ENCODE results near the gene THYN1.

THYN1 gene

DNA sequence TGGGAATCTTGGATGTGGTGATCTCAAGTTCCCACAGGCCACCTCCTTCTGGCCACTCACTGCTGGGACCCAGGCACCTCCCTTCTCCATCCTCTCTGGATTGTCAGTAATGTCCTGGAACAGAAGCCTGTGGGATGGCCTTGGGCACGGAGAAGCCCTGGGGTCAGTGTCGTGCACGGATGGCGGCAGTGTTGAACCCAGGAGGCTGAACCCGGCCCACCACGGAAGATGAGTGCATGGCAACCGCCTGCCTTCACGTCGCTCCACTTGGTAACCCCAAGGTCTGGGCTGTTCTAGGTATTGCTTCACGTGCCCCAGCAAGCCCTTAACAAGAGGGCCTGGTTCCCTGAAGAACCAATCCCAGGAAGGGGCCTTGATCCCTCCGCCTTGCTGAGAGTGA is 7.1 kb downstream of the THYN1 start:
- Histone ChIP-seq H3K9ac (ENCODE audit: low read length) (no peak overlapping the region), H3K4me2 (ENCODE audit: low read depth, low read length) (no peak overlapping the region), H3K79me2 (ENCODE audit: low read length) (no peaks in the 10 kb centered on the region), H3K9me2 (replicated peaks; ENCODE audit: insufficient read depth, low read length) (no peaks in the 10 kb centered on the region), H3K27me3 (replicated peaks; ENCODE audit: insufficient read depth, low read length) (no peaks in the 10 kb centered on the region), H3K27ac (ENCODE audit: low read length) (no peak overlapping the region), H3K4me1 (ENCODE audit: low read length) (peaks cover 21% of the 10 kb centered on the region), H3K4me3 (ENCODE audit: low read length) (no peak overlapping the region), H2AFZ (ENCODE audit: low read length) (no peak overlapping the region), H3F3A (ENCODE audit: insufficient read depth, low read length) (peaks cover 18% of the 10 kb centered on the region; the same call in 1 of the 2 replicates), H3K36me3 (replicated peaks; ENCODE audit: insufficient read depth, low read length) (peaks cover 6% of the 10 kb centered on the region; the same call in 1 of the 2 replicates), H3K9me3 (replicated peaks; ENCODE audit: insufficient read depth, low read length) (no peaks in the 10 kb centered on the region), H4K20me1 (ENCODE audit: insufficient read depth, low read length) (no peaks in the 10 kb centered on the region)
- TF ChIP-seq EZH2phosphoT487 (IDR thresholded peaks at IDR 0.05; ENCODE audit: low read length): no peak
- TF ChIP-seq EZH2 (optimal IDR thresholded peaks at IDR 0.05; ENCODE audit: low read depth, low read length): no peak
- TF ChIP-seq CTCF (IDR thresholded peaks at IDR 0.05; ENCODE audit: low read length): no peak
- DNase-seq: no peak

DNA sequence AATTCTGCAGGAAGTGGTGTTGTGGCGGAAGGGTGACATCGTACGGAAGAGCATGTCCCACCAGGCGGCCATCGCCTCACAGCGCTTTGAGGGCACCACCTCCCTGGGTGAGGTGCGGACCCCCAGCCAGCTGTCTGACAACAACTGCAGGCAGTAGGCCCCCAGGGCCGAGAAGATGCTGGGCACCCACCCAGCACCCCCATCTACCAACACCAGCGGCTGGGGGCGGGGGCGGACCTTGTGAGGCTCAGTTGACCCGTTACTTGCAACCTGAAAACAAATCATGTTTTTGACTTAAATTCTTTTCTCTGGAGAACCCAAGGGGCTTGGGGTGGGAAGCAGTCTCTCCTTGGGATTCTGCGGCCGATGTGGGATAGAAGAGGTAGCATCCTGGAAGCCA is 7.7 kb downstream of the THYN1 start:
- Histone ChIP-seq H3K4me3 (ENCODE audit: low read length) (no peak overlapping the region), H3K36me3 (replicated peaks; ENCODE audit: insufficient read depth, low read length) (peaks cover 6% of the 10 kb centered on the region; the same call in 1 of the 2 replicates), H3K27me3 (replicated peaks; ENCODE audit: insufficient read depth, low read length) (no peaks in the 10 kb centered on the region), H4K20me1 (ENCODE audit: insufficient read depth, low read length) (no peaks in the 10 kb centered on the region), H3K9ac (ENCODE audit: low read length) (no peak overlapping the region), H3K4me1 (ENCODE audit: low read length) (peaks cover 21% of the 10 kb centered on the region), H3K4me2 (ENCODE audit: low read depth, low read length) (no peak overlapping the region), H3F3A (ENCODE audit: insufficient read depth, low read length) (peaks cover 18% of the 10 kb centered on the region; the same call in 1 of the 2 replicates), H3K27ac (ENCODE audit: low read length) (no peak overlapping the region), H2AFZ (ENCODE audit: low read length) (no peak overlapping the region), H3K9me2 (replicated peaks; ENCODE audit: insufficient read depth, low read length) (no peaks in the 10 kb centered on the region), H3K9me3 (replicated peaks; ENCODE audit: insufficient read depth, low read length) (no peaks in the 10 kb centered on the region), H3K79me2 (ENCODE audit: low read length) (no peaks in the 10 kb centered on the region)
- DNase-seq: no peak
- TF ChIP-seq CTCF (IDR thresholded peaks at IDR 0.05; ENCODE audit: low read length): no peak
- TF ChIP-seq EZH2 (optimal IDR thresholded peaks at IDR 0.05; ENCODE audit: low read depth, low read length): no peak
- no peak for TF ChIP-seq EZH2phosphoT487 (IDR thresholded peaks at IDR 0.05; ENCODE audit: low read length)

- DNase-seq: peak; percentile 49
- H3K27ac ChIP-seq (ENCODE audit: low read length): no peak overlapping the region
- no peaks in the 10 kb centered on the region for H4K20me1 ChIP-seq (ENCODE audit: insufficient read depth, low read length)
- H3K9me2 ChIP-seq (replicated peaks; ENCODE audit: insufficient read depth, low read length): no peaks in the 10 kb centered on the region
- H3F3A ChIP-seq (ENCODE audit: insufficient read depth, low read length): peaks cover 18% of the 10 kb centered on the region; the same call in 1 of the 2 replicates
- no peaks in the 10 kb centered on the region; the same call in 1 of the 2 replicates for H3K36me3 ChIP-seq (replicated peaks; ENCODE audit: insufficient read depth, low read length)
- H3K9ac ChIP-seq (ENCODE audit: low read length): no peak overlapping the region
- H3K79me2 ChIP-seq (ENCODE audit: low read length): no peaks in the 10 kb centered on the region
- H3K27me3 ChIP-seq (replicated peaks; ENCODE audit: insufficient read depth, low read length): no peaks in the 10 kb centered on the region
- peaks cover 17% of the 10 kb centered on the region for H3K4me1 ChIP-seq (ENCODE audit: low read length)
- H3K4me2 ChIP-seq (ENCODE audit: low read depth, low read length): no peak overlapping the region
- TF ChIP-seq EZH2 (optimal IDR thresholded peaks at IDR 0.05; ENCODE audit: low read depth, low read length): no peak
- peak; percentile 49 for TF ChIP-seq CTCF (IDR thresholded peaks at IDR 0.05; ENCODE audit: low read length)
- H3K9me3 ChIP-seq (replicated peaks; ENCODE audit: insufficient read depth, low read length): no peaks in the 10 kb centered on the region
- H2AFZ ChIP-seq (ENCODE audit: low read length): no peak overlapping the region
- no peak overlapping the region for H3K4me3 ChIP-seq (ENCODE audit: low read length)
Measured at GRCh38 chr11:134244593-134244992, 8.6 kb downstream of the THYN1 start.

All from MM.1S (cell line).